ENCODE data around the gene EXOSC3.

GRCh38 chr9:37749129-37749528 is 35.7 kb downstream of the EXOSC3 start:
- TF ChIP-seq MLX (CRISPR knock-in tag; conservative IDR thresholded peaks at IDR 0.05) (no peak), TEAD4 (IDR thresholded peaks at IDR 0.05; ENCODE audit: low read length) (no peak), TEAD4 (CRISPR knock-in tag; IDR thresholded peaks at IDR 0.05; ENCODE audit: borderline replicate concordance) (no peak), CTCF (IDR thresholded peaks at IDR 0.05 in 2 of 3, conservative IDR thresholded peaks at IDR 0.05 in 1 of 3; ENCODE audit: insufficient read depth in 2 of 3, low read depth in 1 of 3, low read length in 3 of 3) (no peak), POLR2A (conservative IDR thresholded peaks at IDR 0.05) (no peak), SMC3 (conservative IDR thresholded peaks at IDR 0.05; ENCODE audit: insufficient read depth, low read depth, low read length) (no peak)

Measured in K562 (cell line).